ENCODE data around the gene MEX3C.

DNA sequence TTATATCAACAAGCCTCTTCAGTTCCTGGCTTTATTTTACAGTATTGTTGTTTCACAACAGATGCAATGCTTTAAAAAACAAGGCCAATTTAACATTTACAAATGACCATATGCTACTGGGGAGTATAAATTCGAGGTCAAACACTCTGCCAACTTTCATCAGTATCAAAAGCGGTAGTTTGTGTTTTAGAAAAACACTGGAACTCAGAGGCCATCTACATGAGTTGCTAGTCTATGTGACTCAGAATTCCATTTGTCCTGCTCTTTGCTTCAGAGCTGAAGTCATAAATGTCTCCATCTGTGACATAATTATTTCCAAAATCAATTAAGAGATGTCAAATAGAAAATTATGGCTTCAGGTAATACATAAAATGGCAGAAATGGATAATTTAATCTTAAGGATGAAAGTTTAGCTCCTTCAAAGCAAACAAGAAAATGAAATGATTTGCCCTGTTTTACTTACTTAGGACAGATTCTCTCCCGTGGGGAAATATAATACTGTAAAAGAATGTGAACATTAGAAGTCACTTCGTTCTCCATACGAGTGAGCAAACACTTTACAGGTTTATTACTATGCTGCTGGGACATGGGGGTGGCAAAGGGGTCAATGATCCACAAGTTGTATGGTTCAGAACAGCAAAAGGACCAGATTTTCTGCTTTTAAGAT lies 3.7 kb downstream of the MEX3C start:
- TF ChIP-seq EZH2 (IDR thresholded peaks at IDR 0.05; ENCODE audit: insufficient read depth, poor library complexity, severe bottlenecking): no peak
- TF ChIP-seq EZH2phosphoT487 (IDR thresholded peaks at IDR 0.05; ENCODE audit: insufficient read depth, low read depth): no peak

Data from GM23248 (cell line).